ENCODE measurements around the gene PRCC.

The PRCC gene

DNA sequence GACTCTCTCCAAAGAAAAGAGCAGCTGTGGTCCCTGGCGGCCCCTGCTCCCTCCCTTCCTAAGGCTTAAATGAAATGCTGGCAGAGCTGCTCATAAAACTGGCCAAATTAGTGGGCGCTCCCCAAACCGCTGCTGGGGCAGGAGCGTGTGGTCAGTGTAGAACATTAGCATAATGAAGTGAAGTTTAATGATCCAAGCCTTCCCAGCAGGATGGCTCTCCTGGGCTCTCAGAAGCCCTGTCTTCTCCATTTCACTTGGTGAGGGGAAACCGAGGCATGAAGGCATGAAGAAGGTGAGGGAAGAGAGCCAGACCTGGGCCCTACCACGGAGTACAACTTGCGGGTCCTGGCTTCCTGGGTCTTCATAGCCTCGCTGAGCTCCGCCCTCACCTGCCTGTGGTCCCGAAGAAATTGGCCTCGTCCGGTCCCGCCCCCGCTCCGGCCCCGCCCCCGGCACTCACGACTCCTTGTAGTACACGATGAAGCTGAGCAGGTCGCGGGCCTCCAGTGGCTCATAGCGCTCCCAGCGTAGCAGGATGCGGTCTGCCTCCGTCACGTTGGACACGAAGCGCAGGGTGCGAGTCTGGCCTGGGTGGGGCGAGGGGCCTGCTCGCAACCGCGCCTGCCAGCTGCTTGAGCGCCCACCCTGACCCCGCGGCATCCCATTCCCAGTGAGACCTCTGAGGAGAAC, 81.3 kb downstream of the PRCC start:
- H4K5ac ChIP-seq (ENCODE audit: low read length) = no peak overlapping the region
- H3K79me2 ChIP-seq (ENCODE audit: control insufficient read depth, insufficient read depth, low read length) = no peaks in the 10 kb centered on the region
- H3K9ac ChIP-seq (ENCODE audit: low read length) = no peak overlapping the region
- no peak overlapping the region for H3K27ac ChIP-seq (ENCODE audit: low read depth, low read length)
- WGBS (ENCODE audit: extremely low coverage, insufficient coverage, low lambda C conversion rate) = no CpG with 5 or more reads among the region's 36 CpGs
- no peak overlapping the region for H2BK5ac ChIP-seq (ENCODE audit: low read length)
- no peaks in the 10 kb centered on the region for H3K79me1 ChIP-seq (ENCODE audit: low read length)
- no peak overlapping the region for H3K18ac ChIP-seq (ENCODE audit: low read length)
- H2BK15ac ChIP-seq (replicated peaks; ENCODE audit: low read depth) = no peak overlapping the region
- peak; percentile 57 for DNase-seq
- H4K8ac ChIP-seq (ENCODE audit: low read depth, low read length) = no peak overlapping the region
- H2BK120ac ChIP-seq (ENCODE audit: low read depth, low read length) = no peak overlapping the region
- peak overlapping the region; percentile 63 for H3K56ac ChIP-seq (ENCODE audit: low read length)
- H3K36me3 ChIP-seq (ENCODE audit: control insufficient read depth, insufficient read depth, low read length) = no peaks in the 10 kb centered on the region
- H3K4me1 ChIP-seq (ENCODE audit: control insufficient read depth, low read depth, low read length) = no peaks in the 10 kb centered on the region
- no peak overlapping the region for H3K4me3 ChIP-seq (ENCODE audit: low read length)
- H3K27me3 ChIP-seq (ENCODE audit: insufficient read depth, low read length, poor library complexity) = peaks cover 41% of the 10 kb centered on the region
- H3K4me2 ChIP-seq (ENCODE audit: low read length) = peak overlapping the region; percentile 45
- H2AK5ac ChIP-seq (ENCODE audit: low read length) = no peak overlapping the region
- no peak overlapping the region for H3K23ac ChIP-seq (ENCODE audit: low read length)
- H3K4ac ChIP-seq (ENCODE audit: low read depth, low read length) = no peak overlapping the region

GRCh38 chr1:156849151-156849496, 81.8 kb downstream of the PRCC start:
- no peak overlapping the region for H4K5ac ChIP-seq (ENCODE audit: low read length)
- no peak overlapping the region for H4K8ac ChIP-seq (ENCODE audit: low read depth, low read length)
- peaks cover 38% of the 10 kb centered on the region for H3K27me3 ChIP-seq (ENCODE audit: insufficient read depth, low read length, poor library complexity)
- peak overlapping the region; percentile 45 for H3K4me2 ChIP-seq (ENCODE audit: low read length)
- no CpG with 5 or more reads among the region's 23 CpGs for WGBS (ENCODE audit: extremely low coverage, insufficient coverage, low lambda C conversion rate)
- H2BK5ac ChIP-seq (ENCODE audit: low read length) = no peak overlapping the region
- no peaks in the 10 kb centered on the region for H3K79me2 ChIP-seq (ENCODE audit: control insufficient read depth, insufficient read depth, low read length)
- no peak overlapping the region for H2BK15ac ChIP-seq (replicated peaks; ENCODE audit: low read depth)
- H3K36me3 ChIP-seq (ENCODE audit: control insufficient read depth, insufficient read depth, low read length) = no peaks in the 10 kb centered on the region
- DNase-seq = no peak
- H3K4me1 ChIP-seq (ENCODE audit: control insufficient read depth, low read depth, low read length) = no peaks in the 10 kb centered on the region
- H3K79me1 ChIP-seq (ENCODE audit: low read length) = no peaks in the 10 kb centered on the region
- no peak overlapping the region for H3K4me3 ChIP-seq (ENCODE audit: low read length)
- H3K18ac ChIP-seq (ENCODE audit: low read length) = no peak overlapping the region
- no peak overlapping the region for H2AK5ac ChIP-seq (ENCODE audit: low read length)
- no peak overlapping the region for H2BK120ac ChIP-seq (ENCODE audit: low read depth, low read length)
- H3K27ac ChIP-seq (ENCODE audit: low read depth, low read length) = no peak overlapping the region
- H3K23ac ChIP-seq (ENCODE audit: low read length) = no peak overlapping the region
- no peak overlapping the region for H3K9ac ChIP-seq (ENCODE audit: low read length)
- H3K4ac ChIP-seq (ENCODE audit: low read depth, low read length) = no peak overlapping the region
- peak overlapping the region; percentile 63 for H3K56ac ChIP-seq (ENCODE audit: low read length)

Measured in mesendoderm (in vitro differentiated cells).